ENCODE results near the gene ZNRF3. TPM values are rescaled to one million over a fixed set of nuclear protein-coding genes. Genes with fewer than 3 reads are reported as not detected.

Gene ZNRF3
- total and polyA plus RNA-seq, 2 donors (not counting 1 experiment from before 2014, with no cell fraction given) = 0.21 to 0.71 TPM

GRCh38 chr22:28953976-28954880, 70.9 kb downstream of the ZNRF3 start:
- ChIA-PET POLR2A (no interaction called here), CTCF (no interaction called here)
- Mint-ChIP-seq H3K27me3 (peaks cover 35% of the 10 kb centered on the region), H3K27ac (no peak overlapping the region), H3K4me3 (no peak overlapping the region), H3K9me3 (ENCODE audit: insufficient read depth) (no peaks in the 10 kb centered on the region), H3K4me1 (peaks cover 7% of the 10 kb centered on the region)
- H4K20me1 ChIP-seq (ENCODE audit: control insufficient read depth, insufficient read depth, low read length, poor library complexity, severe bottlenecking) = no peaks in the 10 kb centered on the region
- no peaks in the 10 kb centered on the region for H3K79me2 ChIP-seq (ENCODE audit: control insufficient read depth, insufficient read depth, low read length)
- 92% methylated on average over 2 of the region's 6 CpGs for WGBS (ENCODE audit: insufficient coverage)
- H3K4me1 ChIP-seq (ENCODE audit: control insufficient read depth in 2 of 2, insufficient read depth in 2 of 2, low read length in 2 of 2) = peaks cover 11 to 15% of the 10 kb centered on the region in 2 donors
- H2AFZ ChIP-seq (ENCODE audit: insufficient read depth, low read depth, low read length, poor library complexity, severe bottlenecking) = no peak overlapping the region
- intact Hi-C loops (cut with micrococcal nuclease) = no loop called here
- peaks cover 0 to 13% (median 4%) of the 10 kb centered on the region in 4 experiments for H3K27me3 ChIP-seq (replicated peaks in 1 of 4; ENCODE audit: control extremely low read depth in 1 of 4, control insufficient read depth in 3 of 4, insufficient read depth in 4 of 4, low read length in 3 of 4)
- H3K4me2 ChIP-seq (replicated peaks; ENCODE audit: low read depth, low read length, poor library complexity, severe bottlenecking) = no peak overlapping the region
- ATAC-seq (ENCODE audit: low read depth) (no peak), DNase-seq (no peak)
- H3K4me3 ChIP-seq (ENCODE audit: control extremely low read depth in 1 of 5, extremely low read depth in 1 of 5, insufficient read depth in 1 of 5, low read depth in 2 of 5, low read length in 4 of 5) = no peak overlapping the region
- H3K27ac ChIP-seq (ENCODE audit: low read length in 2 of 2) = no peak overlapping the region
- H3K9me3 ChIP-seq (ENCODE audit: control extremely low read depth in 1 of 3, control insufficient read depth in 2 of 3, insufficient read depth in 1 of 3, low read length in 2 of 3) = no peaks in the 10 kb centered on the region
- no peaks in the 10 kb centered on the region for H3K36me3 ChIP-seq (replicated peaks in 1 of 2; ENCODE audit: control extremely low read depth in 1 of 2, control insufficient read depth in 1 of 2, extremely low read depth in 1 of 2, insufficient read depth in 2 of 2, low read length in 1 of 2)
- TF ChIP-seq CTCF (IDR thresholded peaks at IDR 0.05) (no peak), EZH2 (IDR thresholded peaks at IDR 0.05; ENCODE audit: borderline replicate concordance, insufficient read depth, low read depth, low read length, poor library complexity, severe bottlenecking) (no peak)
- no peak overlapping the region for H3K9ac ChIP-seq (ENCODE audit: low read length)

- Mint-ChIP-seq H3K27ac (no peak overlapping the region), H3K9me3 (ENCODE audit: insufficient read depth) (no peaks in the 10 kb centered on the region), H3K27me3 (peaks cover 46% of the 10 kb centered on the region), H3K4me3 (no peak overlapping the region), H3K4me1 (peaks cover 7% of the 10 kb centered on the region)
- CTCF ChIA-PET = no interaction called here
- Histone ChIP-seq H3K4me1 (ENCODE audit: control insufficient read depth in 2 of 2, insufficient read depth in 2 of 2, low read length in 2 of 2) (peaks cover 11 to 12% of the 10 kb centered on the region in 2 donors), H3K9me3 (ENCODE audit: control extremely low read depth in 1 of 3, control insufficient read depth in 2 of 3, insufficient read depth in 1 of 3, low read length in 2 of 3) (no peaks in the 10 kb centered on the region), H3K4me2 (replicated peaks; ENCODE audit: low read depth, low read length, poor library complexity, severe bottlenecking) (peak overlapping the region; percentile 18), H3K4me3 (ENCODE audit: control extremely low read depth in 1 of 5, extremely low read depth in 1 of 5, insufficient read depth in 1 of 5, low read depth in 2 of 5, low read length in 4 of 5) (no peak overlapping the region), H4K20me1 (ENCODE audit: control insufficient read depth, insufficient read depth, low read length, poor library complexity, severe bottlenecking) (no peaks in the 10 kb centered on the region), H3K36me3 (replicated peaks in 1 of 2; ENCODE audit: control extremely low read depth in 1 of 2, control insufficient read depth in 1 of 2, extremely low read depth in 1 of 2, insufficient read depth in 2 of 2, low read length in 1 of 2) (no peaks in the 10 kb centered on the region), H3K9ac (ENCODE audit: low read length) (no peak overlapping the region), H3K27me3 (replicated peaks in 1 of 4; ENCODE audit: control extremely low read depth in 1 of 4, control insufficient read depth in 3 of 4, insufficient read depth in 4 of 4, low read length in 3 of 4) (peaks cover 0 to 13% (median 7%) of the 10 kb centered on the region in 4 experiments), H3K27ac (ENCODE audit: low read length in 2 of 2) (no peak overlapping the region), H2AFZ (ENCODE audit: insufficient read depth, low read depth, low read length, poor library complexity, severe bottlenecking) (no peak overlapping the region), H3K79me2 (ENCODE audit: control insufficient read depth, insufficient read depth, low read length) (no peaks in the 10 kb centered on the region)
- WGBS (ENCODE audit: insufficient coverage) = 0% methylated on average over 4 of the region's 5 CpGs
- intact Hi-C loops (cut with micrococcal nuclease) = no loop called here
- DNase-seq (peak; percentile 31), ATAC-seq (ENCODE audit: low read depth) (no peak)
- POLR2A ChIA-PET = no interaction called here
- TF ChIP-seq EZH2 (IDR thresholded peaks at IDR 0.05; ENCODE audit: borderline replicate concordance, insufficient read depth, low read depth, low read length, poor library complexity, severe bottlenecking) (no peak), CTCF (IDR thresholded peaks at IDR 0.05) (no peak)
These were observed 72.4 kb downstream of the ZNRF3 start for GRCh38 chr22:28955817-28956216.
